8988T (cell line): ENCODE data around the gene ALOXE3.
"Not testable (repeated sequence)": the region's sequence is repeated elsewhere in the genome, so short reads cannot be mapped to it uniquely, and the experiment has no call there.

Experiments
- DNase-seq: peaks from one replicate; pipeline ENCODE4 v3.0.0; 2011

ALOXE3 gene

GRCh38 chr17:8087952-8088230 is 30.4 kb downstream of the ALOXE3 start:
- no peak for DNase-seq

- no peak for DNase-seq
Measured at GRCh38 chr17:8087075-8087951, 31.0 kb downstream of the ALOXE3 start, which contains the start of gene ALOX12B. ALOX12B (minus strand) TSS chr17:8087716; CDS start chr17:8087442, 274 bp downstream.

GRCh38 chr17:8084250-8084649 is 34.1 kb downstream of the ALOXE3 start:
- DNase-seq: no peak

- DNase-seq: no peak
Measured at GRCh38 chr17:8082292-8082691, 36.0 kb downstream of the ALOXE3 start.

- DNase-seq: no peak
Measured at GRCh38 chr17:8081876-8082275, 36.4 kb downstream of the ALOXE3 start.

- DNase-seq: no peak
Measured at GRCh38 chr17:8080799-8081219, 37.5 kb downstream of the ALOXE3 start.

GRCh38 chr17:8080208-8080798 is 38.0 kb downstream of the ALOXE3 start:
- DNase-seq: no peak

- peak; percentile 90 for DNase-seq
Measured at GRCh38 chr17:8079291-8080207, 38.8 kb downstream of the ALOXE3 start.

GRCh38 chr17:8077939-8078338 is 40.4 kb downstream of the ALOXE3 start:
- not testable (repeated sequence) for DNase-seq

GRCh38 chr17:8076502-8077266 is 41.6 kb downstream of the ALOXE3 start:
- no peak for DNase-seq

GRCh38 chr17:8075574-8076342 is 42.6 kb downstream of the ALOXE3 start:
- DNase-seq: no peak

- no peak for DNase-seq
Measured at GRCh38 chr17:8075081-8075480, 43.2 kb downstream of the ALOXE3 start.

GRCh38 chr17:8074554-8074953 is 43.8 kb downstream of the ALOXE3 start:
- no peak for DNase-seq

GRCh38 chr17:8073627-8074484 is 44.5 kb downstream of the ALOXE3 start:
- DNase-seq: peak; percentile 94

- DNase-seq: no peak
Measured at GRCh38 chr17:8072729-8073461, 45.4 kb downstream of the ALOXE3 start.

- no peak for DNase-seq
Measured at GRCh38 chr17:8072341-8072728, 46.0 kb downstream of the ALOXE3 start.

GRCh38 chr17:8071496-8071895 is 46.8 kb downstream of the ALOXE3 start:
- DNase-seq: no peak

- DNase-seq: no peak
Measured at GRCh38 chr17:8069587-8069860, 48.8 kb downstream of the ALOXE3 start.

GRCh38 chr17:8068736-8069586 is 49.4 kb downstream of the ALOXE3 start:
- DNase-seq: no peak
